Measurements from ENCODE around the gene HSD11B1L.
"Not testable (repeated sequence)": the region's sequence is repeated elsewhere in the genome, so short reads cannot be mapped to it uniquely, and the experiment has no call there.

Gene HSD11B1L

DNA sequence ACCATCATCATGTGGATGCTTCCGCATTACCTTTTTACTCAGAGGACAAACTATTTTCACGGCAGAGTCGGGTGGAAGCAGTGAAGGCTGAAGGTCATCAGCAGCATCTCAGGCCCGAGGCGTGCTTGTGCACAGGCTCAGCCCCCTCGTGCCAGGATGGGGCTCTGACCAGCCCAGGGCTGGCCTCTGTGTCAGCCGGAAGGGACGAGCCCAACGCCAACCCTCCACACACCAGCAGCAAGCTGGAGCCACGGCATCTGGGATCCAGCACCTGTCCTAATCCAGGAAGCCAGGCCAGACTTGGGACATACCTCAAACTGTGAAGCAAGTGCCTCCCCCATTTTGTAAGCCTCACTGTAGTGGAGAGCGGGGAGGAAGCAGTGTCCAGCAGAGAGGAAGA is 11.6 kb upstream of the HSD11B1L start:
- DNase-seq = no peak

DNA sequence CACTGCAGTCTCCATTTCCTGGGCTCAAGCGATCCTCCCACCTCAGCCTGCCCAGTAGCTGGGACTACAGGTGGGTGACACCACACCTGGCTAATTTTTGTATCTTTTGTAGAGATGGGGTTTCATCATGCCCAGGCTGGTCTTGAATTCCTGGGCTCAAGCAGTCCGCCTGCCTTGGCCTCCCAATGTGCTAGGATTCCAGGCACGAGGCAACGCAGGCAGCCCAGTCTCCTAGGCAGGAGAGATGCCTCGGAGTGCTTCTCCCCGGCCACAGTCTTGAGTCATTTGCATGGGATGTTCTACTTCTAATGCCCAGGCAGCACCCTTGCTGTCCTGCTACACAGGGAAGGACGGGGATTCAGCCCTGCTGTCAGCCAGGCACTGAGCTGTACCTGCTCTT is 9.2 kb upstream of the HSD11B1L start:
- DNase-seq = no peak

- no peak for DNase-seq
Observed at GRCh38 chr19:5672708-5673459, 7.9 kb upstream of the HSD11B1L start.

- DNase-seq = no peak
Observed at GRCh38 chr19:5673752-5674151, 7.1 kb upstream of the HSD11B1L start.

GRCh38 chr19:5674714-5675113 is 6.1 kb upstream of the HSD11B1L start:
- no peak for DNase-seq

DNA sequence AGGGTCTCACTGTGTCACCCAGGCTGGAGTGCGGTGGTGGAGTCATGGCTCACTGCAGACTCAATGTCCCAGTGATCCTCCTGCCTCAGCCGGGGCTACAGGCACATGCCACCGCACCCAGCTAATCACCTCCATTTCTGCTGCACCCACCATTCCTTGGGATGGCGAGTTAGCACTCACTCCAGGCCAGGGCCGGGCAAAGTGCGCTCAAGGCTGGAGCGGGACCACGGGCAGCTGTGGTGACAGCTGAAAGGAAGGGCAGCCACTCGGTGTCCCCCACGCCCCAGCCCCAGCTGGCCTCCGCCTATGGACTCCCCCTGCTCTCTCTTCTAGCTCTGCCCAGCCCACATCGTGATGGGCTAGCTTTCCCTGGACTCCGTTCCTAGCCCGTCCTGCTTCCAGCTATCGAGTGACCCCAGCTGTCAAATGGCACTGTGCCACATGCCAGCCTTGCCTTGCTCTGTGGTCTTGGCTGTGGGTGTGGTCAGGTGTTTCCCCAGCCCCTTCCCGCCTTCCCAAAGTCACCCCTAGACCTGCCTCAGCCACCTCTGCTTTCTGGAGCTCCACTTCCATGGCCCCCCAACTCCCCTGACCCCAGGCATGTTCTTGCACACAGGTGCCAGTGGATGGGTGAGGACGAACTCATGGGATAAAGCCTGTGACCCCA is 4.6 kb upstream of the HSD11B1L start:
- DNase-seq = no peak

DNA sequence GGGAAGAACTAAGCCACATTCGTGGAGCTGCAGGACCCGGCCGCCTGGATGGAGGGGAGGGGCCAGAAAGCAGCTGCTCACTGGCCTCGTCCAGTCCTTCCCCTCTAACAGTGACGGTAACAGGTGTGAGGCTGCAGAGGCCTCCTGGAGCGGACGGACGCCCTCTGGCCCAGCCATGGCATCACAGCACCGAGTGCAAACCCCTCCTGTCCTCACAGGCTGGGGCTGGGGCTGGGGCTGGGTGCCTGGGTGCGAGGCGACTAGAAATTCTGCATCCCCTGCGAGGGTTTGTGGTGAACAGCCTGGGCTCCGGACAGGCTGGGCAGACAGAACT is 4.1 kb upstream of the HSD11B1L start:
- DNase-seq = no peak

DNA sequence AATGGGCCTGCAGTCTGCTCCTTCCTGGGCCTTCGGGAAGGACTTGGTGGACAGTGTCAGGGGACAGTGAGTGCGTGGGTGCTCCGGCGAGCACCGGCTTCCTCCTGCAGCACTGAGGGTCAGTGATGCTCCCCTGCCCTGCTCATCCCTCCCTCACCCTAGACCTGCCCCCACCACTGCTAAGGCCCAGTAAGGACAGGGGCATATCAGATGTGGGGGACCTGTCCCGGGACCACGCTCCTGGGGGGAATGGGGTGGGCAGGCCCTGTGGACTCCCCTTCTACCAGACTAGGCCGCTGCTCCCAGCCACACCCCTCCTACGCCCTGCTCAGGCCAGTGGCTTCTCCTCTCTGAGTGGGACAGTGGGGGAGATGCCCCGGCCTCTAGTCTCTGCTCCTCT is 3.7 kb upstream of the HSD11B1L start:
- DNase-seq = no peak

DNA sequence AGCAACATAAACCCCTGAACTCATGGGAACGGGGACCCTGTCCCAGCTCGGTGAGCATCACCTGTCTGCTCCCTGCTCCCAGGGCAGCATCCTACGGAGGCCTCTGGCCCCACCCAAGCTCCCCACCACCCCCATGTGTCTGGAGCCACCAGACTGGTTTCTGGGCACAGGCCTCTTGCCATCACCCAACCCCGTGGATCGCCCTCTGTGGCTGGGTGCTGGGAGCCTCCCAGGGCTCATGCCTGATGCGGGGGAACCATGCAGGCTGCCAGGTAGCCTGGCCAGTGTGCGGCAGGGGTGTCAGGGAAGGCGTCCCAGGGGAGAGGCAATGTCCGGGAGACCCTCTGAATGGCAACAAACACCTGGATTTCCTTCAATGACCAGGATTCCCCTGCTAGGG is 3.2 kb upstream of the HSD11B1L start:
- DNase-seq = no peak

DNA sequence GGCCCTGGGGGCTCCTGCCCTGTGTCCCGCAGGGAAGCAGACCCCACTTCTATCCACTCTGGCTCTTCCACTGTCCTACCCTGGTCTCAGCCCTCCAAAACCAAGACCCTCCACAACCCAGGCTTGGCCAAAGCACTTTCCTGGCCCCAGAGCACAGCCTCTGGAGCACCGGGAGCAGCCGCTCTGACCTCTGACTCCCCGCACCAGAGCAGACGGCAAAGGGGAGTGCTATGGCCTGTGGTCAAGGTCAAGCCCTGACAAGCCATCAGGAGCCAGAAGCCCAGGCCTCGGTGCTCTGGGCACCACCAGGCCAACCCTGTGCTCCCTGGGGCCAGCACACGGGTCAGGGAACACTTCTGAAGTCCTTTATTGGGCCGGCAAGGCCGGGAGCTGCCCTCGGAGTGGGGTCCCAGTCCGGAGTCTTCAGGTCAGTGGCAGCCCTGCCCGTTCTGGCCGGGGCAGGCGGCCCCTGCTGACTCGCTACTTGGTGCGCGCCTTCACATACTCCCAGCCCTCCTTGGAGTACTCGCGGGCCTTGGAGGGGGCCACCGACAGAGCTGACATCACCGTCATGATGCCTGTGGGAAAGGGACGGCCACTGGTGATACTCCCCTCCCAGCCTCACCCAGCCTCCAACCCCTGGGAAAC is 2.6 kb upstream of the HSD11B1L start:
- no peak for DNase-seq

DNA sequence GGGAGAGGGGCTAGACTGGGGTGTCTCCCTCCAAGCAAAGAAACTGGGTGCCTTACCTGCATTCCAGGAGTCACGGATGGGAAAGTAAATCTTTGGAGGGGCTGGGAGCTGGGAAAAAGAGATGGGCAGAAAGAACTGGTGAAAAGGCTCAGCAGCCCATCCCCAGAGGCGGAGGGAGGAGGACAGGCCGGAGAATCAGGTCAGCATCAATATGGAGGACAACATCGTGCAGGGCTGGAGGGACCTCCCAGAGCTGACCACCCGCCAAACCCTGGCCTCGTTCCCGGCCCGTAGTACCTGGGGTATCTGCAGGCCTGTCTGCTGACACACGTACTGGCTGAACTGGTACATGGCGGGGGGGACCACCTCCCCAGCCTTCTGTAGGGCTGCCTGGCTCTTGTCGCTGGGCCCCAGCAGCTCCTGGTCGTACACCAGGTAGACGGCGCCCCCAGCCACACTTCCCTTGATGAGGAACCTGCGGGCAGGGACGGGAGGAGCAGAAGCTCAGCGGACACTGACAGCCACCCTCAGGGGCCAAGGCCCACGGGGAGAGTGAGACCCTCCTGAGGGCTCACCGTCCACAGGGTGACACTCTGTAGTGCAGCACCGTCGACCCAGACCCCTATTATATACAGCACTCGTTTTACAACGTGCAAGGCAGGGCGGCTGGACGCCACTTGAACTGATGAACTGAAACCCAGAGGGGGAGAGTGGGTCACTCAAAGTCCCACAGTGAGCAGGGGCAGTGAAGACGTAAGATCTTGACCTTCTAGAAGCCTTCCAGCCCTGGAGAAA is 1.3 kb upstream of the HSD11B1L start:
- peak; percentile 8 for DNase-seq

- DNase-seq = no peak
Observed at GRCh38 chr19:5680084-5680436, 767 bp upstream of the HSD11B1L start.

GRCh38 chr19:5681391-5682106 is 722 bp downstream of the HSD11B1L start:
- DNase-seq = no peak

- no peak for DNase-seq
Observed at GRCh38 chr19:5682107-5682482, 1.3 kb downstream of the HSD11B1L start.

DNA sequence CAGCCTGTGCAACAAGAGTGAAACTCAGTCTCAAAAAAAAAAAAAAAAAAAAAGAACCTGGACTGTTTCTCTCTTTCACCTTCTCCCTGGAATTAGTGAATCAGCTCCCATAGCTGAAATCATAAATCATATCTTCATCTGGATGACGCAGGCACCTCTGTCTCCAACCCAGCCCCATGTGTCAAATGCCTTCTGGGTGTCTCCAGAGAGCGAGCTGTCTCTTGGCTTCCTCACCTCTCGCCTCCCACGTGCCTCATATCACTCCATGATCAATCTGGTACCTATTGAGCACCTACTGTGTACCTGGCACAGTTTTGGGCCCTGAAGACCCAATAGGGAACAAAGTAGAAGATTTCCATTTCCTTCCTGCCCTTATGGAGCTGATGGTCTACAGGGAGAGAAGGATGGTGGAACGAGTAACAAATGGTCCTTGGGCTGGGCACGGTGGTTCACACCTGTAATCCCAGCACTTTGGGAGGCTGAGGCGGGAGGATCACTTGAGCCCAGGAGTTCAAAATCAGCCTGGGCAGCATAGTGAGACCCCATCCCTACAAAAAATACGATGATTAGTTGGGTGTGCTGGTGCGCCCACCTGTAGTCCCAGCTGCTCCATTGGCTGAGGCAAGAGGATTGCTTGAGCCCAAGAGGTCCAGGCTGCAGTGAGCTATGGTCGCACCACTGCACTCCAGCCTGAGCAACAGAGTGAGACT is 2.5 kb downstream of the HSD11B1L start:
- no peak for DNase-seq

DNA sequence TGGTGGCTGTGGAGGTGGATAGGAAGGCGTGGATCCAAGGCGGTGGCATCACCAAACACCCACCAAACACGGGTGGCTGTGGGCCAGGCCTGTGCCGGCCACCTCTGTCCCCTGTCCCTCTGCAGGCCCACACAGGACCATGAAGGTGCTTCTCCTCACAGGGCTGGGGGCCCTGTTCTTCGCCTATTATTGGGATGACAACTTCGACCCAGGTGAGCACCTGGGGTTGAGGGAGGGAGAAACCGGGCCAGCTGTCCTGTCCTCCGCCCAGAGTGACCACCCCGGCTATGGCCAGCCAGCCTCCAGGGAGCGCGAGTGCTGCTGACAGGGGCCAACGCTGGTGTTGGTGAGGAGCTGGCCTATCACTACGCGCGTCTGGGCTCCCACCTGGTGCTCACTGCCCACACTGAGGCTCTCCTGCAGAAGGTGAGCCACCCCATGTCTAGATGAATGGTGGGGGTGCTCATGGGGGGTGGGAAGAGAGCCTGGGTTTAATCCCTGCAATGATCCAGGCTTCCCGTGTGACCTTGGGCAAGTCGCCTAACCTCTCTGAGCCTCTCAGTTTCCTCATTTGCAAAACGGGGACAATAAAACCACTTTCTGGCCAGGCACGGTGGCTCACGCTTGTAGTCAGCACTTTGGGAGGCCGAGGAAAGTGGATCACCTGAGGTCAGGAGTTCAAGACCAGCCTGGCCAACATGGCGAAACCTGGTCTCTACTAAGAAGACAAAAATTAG is 4.0 kb downstream of the HSD11B1L start:
- DNase-seq = no peak

DNA sequence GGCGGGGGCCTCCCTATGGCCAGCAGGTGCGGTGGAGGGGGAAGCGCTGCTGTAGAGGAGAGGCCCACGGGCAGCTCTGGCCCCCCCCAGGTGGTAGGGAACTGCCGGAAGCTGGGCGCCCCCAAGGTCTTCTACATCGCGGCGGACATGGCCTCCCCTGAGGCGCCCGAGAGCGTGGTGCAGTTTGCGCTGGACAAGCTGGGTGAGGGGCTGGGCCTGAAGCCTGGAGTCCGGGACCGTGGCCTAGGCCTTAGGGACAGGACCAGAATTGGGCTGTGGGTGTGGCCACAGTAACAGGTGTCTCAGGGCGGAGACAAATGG is 5.5 kb downstream of the HSD11B1L start:
- no peak for DNase-seq

- no peak for DNase-seq
Observed at GRCh38 chr19:5686647-5687359, 6.0 kb downstream of the HSD11B1L start.

DNA sequence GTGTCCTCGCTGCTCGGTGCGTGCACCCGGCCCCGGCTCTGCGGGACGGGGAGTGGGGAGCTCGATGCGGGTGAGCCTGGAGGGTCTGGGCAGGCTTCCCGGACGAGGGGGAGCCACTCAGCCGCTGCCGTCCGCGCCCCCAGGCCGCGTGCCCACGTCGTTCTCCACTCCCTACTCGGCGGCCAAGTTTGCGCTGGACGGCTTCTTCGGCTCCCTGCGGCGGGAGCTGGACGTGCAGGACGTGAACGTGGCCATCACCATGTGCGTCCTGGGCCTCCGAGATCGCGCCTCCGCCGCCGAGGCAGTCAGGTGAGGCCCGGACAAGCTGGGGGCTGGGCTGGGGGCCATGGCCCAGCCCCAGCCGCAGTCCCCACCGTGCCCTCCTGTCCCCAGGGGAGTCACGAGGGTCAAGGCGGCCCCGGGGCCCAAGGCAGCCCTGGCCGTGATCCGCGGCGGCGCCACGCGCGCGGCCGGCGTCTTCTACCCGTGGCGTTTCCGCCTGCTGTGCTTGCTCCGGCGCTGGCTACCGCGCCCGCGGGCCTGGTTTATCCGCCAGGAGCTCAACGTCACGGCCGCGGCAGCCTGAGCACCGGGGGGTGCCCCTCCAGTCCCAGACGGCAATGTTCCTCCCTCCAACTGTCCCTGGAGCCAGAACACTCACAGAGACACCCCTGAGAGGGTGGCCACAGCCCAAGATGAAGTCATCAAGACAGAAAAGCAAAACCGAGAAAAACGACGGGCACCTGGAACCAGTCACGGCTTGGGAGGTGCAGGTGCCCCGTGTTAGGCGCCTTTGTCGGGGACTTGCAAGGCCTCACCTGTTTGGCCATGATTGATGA is 6.8 kb downstream of the HSD11B1L start:
- no peak for DNase-seq

DNA sequence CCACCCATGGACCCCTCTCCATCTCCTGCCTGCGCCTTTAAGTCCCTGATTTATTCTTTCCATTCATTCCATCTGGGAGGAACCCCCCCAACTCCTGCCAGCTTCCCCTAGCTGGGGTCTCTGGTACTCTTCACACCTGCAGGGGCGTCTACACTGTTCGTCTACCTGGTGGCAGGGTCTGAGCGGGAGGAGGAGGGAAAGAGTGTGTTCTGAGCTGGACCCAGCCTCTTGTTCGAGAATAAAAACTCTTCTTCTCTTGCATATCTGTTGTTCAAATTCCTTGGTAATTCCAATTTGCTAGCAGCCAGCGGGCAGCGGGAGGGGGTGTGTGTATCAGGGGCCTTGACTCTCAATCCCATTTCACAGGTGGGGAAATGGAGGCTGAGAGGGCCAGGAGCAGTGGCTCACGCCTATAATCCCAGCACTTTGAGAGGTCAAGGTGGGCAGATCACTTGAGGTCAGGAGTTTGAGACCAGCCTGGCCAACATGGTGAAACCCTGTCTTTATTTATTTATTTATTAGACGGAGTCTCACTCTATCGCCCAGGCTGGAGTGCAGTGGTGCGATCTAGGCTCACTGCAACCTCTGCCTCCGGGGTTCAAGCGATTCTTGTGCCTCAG is 7.5 kb downstream of the HSD11B1L start:
- not testable (repeated sequence) for DNase-seq
